Measurements from ENCODE around the gene TRAPPC2B.

GRCh38 chr19:57374179-57374578 is 10.8 kb downstream of the TRAPPC2B start:
- TF ChIP-seq, protein P1, sequence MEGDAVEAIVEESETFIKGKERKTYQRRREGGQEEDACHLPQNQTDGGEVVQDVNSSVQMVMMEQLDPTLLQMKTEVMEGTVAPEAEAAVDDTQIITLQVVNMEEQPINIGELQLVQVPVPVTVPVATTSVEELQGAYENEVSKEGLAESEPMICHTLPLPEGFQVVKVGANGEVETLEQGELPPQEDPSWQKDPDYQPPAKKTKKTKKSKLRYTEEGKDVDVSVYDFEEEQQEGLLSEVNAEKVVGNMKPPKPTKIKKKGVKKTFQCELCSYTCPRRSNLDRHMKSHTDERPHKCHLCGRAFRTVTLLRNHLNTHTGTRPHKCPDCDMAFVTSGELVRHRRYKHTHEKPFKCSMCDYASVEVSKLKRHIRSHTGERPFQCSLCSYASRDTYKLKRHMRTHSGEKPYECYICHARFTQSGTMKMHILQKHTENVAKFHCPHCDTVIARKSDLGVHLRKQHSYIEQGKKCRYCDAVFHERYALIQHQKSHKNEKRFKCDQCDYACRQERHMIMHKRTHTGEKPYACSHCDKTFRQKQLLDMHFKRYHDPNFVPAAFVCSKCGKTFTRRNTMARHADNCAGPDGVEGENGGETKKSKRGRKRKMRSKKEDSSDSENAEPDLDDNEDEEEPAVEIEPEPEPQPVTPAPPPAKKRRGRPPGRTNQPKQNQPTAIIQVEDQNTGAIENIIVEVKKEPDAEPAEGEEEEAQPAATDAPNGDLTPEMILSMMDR (IDR thresholded peaks at IDR 0.05) = no peak
- no peak for TF ChIP-seq POLR2A (IDR thresholded peaks at IDR 0.05)
